K562 (cell line): ENCODE measurements around the gene CIB1.

Source experiments
- CTCF ChIP-seq, 3 experiments: IDR thresholded peaks in 2 of 3; conservative IDR thresholded peaks in 1 of 3; 2 replicates each; pipeline ENCODE4 v1.5.1; 2011 to 2012; ENCODE audit warnings: low read length in 3 of 3, mild to moderate bottlenecking in 3 of 3, control low read depth in 2 of 3, improper control_type of control experiment in 1 of 3, inconsistent platforms in 1 of 3, low read depth in 1 of 3, mixed read lengths in 1 of 3, moderate library complexity in 1 of 3; ENCODE audit not compliant: insufficient read depth in 2 of 3
- FOSL1 ChIP-seq: fragments of 200-800 bp; sonication (Bioruptor generic); conservative IDR thresholded peaks from 2 replicates; pipeline ENCODE4 v1.6.1; 2016; ENCODE audit warnings: missing genetic modification characterization, missing compliant biosample characterization
- GABPA ChIP-seq: fragments of 200-800 bp; sonication (Bioruptor generic); conservative IDR thresholded peaks from 2 replicates; pipeline ENCODE4 v1.6.1; 2016; ENCODE audit warnings: low read depth, missing genetic modification characterization, missing compliant biosample characterization
- POLR2AphosphoS5 ChIP-seq: IDR thresholded peaks from 2 replicates; pipeline ENCODE4 v1.6.1; 2011; ENCODE audit warnings: mild to moderate bottlenecking, low read depth, low read length, moderate library complexity; ENCODE audit not compliant: control insufficient read depth, insufficient read depth
- PTRF ChIP-seq: fragments of 450-650 bp; IDR thresholded peaks from 2 replicates; pipeline ENCODE4 v1.6.1; 2016; ENCODE audit warnings: mild to moderate bottlenecking, missing genetic modification characterization, missing compliant biosample characterization
- SIRT6 ChIP-seq: IDR thresholded peaks from one replicate; pipeline ENCODE4 v1.6.1; 2012; ENCODE audit warnings: low read depth, mild to moderate bottlenecking, control low read depth, inconsistent platforms, low read length, moderate library complexity
- SMARCB1 ChIP-seq: IDR thresholded peaks from 2 replicates; pipeline ENCODE4 v1.6.1; 2011; ENCODE audit warnings: improper control_type of control experiment, low read depth; ENCODE audit not compliant: insufficient read length
- SMC3 ChIP-seq: conservative IDR thresholded peaks from 2 replicates; pipeline ENCODE4 v1.6.1; 2011; ENCODE audit warnings: low read depth, low read length, improper control_type of control experiment; ENCODE audit not compliant: insufficient read depth
- TFAP4 ChIP-seq: sonication (generic); formaldehyde crosslinking; IDR thresholded peaks from 2 replicates; pipeline ENCODE4 v1.8.0; 2022; ENCODE audit warnings: missing genetic modification reagents, mild to moderate bottlenecking, moderate library complexity, borderline replicate concordance
- ZKSCAN1 ChIP-seq: fragments of 150-350 bp; IDR thresholded peaks from 2 replicates; pipeline ENCODE4 v1.6.1; 2016; ENCODE audit warnings: low read depth, low read length
- ZKSCAN8 ChIP-seq: fragments of 200-800 bp; sonication (Bioruptor generic); IDR thresholded peaks from 2 replicates; pipeline ENCODE4 v1.6.1; 2016; ENCODE audit warnings: missing genetic modification characterization, missing compliant biosample characterization
- ZNF592 ChIP-seq: fragments of 450-650 bp; IDR thresholded peaks from 2 replicates; pipeline ENCODE4 v1.6.1; 2017; ENCODE audit warnings: antibody characterized with exemption, mild to moderate bottlenecking

- TF ChIP-seq GABPA = no peak
- no peak for TF ChIP-seq POLR2AphosphoS5
- TF ChIP-seq ZNF592 = 0 out of 2 replicates have a peak, but pooled peaks have one; percentile 24
- no peak for TF ChIP-seq ZKSCAN1
- no peak for TF ChIP-seq TFAP4
- TF ChIP-seq CTCF (IDR thresholded peaks at IDR 0.05 in 2 of 3, conservative IDR thresholded peaks at IDR 0.05 in 1 of 3; ENCODE audit: insufficient read depth in 2 of 3, low read depth in 1 of 3, low read length in 3 of 3) = no peak
- no peak for TF ChIP-seq SMARCB1
- no peak for TF ChIP-seq ZKSCAN8 (CRISPR knock-in tag)
- no peak for TF ChIP-seq FOSL1 (tag)
- no peak for TF ChIP-seq PTRF (tag)
- TF ChIP-seq SMC3 = no peak
- TF ChIP-seq SIRT6 = no peak
Observed at GRCh38 chr15:90190606-90191343, 43.0 kb downstream of the CIB1 start.
